Esophagus muscularis mucosa (tissue), 4 donors: ENCODE measurements around the gene GRIK4.

ENCODE experiments used
- EP300 ChIP-seq: sonication (generic); formaldehyde crosslinking; IDR thresholded peaks from one replicate; pipeline ENCODE4 v1.6.1; 2017; ENCODE audit warnings: antibody characterized with exemption
- POLR2A ChIP-seq: fragments of 450-650 bp; IDR thresholded peaks from one replicate; pipeline ENCODE4 v1.6.1; 2017; ENCODE audit warnings: antibody characterized with exemption, moderate library complexity, mild to moderate bottlenecking, low read depth
- POLR2AphosphoS5 ChIP-seq, 2 donors: sonication (generic); formaldehyde crosslinking; IDR thresholded peaks; one replicate each; pipeline ENCODE4 v1.6.1; 2017; ENCODE audit warnings: antibody characterized with exemption in 2 of 2
- TF ChIP-seq, protein P1 (sequence below), 3 experiments: fragments of 200-600 bp in 2 of 3; fragments of 450-650 bp in 1 of 3; sonication (generic) in 2 of 3; IDR thresholded peaks; one replicate each; pipeline ENCODE4 v1.5.1; 2017 to 2019; ENCODE audit warnings: antibody characterized with exemption in 3 of 3, mild to moderate bottlenecking in 2 of 3, moderate library complexity in 1 of 3

DNA sequence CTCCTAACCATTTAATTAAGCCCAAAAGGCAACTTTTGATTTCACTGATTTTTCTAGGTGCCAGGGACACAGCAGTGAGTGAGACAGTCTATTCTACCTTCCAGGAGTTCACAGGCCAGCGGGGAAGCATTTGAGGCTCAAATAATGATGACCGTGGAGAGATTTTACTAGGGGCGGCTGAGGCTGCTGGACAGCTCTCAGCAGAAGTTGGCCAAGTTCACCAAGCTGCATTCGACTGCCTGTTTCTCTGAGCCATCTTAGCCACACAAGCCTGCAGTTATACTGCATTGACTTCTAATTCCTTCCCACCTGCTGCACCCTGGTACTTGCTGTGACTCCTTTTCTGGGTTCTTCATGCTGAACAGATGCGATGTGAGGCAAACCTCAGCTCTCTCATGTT lies 343.4 kb downstream of the GRIK4 start:
- TF ChIP-seq, protein P1, sequence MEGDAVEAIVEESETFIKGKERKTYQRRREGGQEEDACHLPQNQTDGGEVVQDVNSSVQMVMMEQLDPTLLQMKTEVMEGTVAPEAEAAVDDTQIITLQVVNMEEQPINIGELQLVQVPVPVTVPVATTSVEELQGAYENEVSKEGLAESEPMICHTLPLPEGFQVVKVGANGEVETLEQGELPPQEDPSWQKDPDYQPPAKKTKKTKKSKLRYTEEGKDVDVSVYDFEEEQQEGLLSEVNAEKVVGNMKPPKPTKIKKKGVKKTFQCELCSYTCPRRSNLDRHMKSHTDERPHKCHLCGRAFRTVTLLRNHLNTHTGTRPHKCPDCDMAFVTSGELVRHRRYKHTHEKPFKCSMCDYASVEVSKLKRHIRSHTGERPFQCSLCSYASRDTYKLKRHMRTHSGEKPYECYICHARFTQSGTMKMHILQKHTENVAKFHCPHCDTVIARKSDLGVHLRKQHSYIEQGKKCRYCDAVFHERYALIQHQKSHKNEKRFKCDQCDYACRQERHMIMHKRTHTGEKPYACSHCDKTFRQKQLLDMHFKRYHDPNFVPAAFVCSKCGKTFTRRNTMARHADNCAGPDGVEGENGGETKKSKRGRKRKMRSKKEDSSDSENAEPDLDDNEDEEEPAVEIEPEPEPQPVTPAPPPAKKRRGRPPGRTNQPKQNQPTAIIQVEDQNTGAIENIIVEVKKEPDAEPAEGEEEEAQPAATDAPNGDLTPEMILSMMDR (IDR thresholded peaks at IDR 0.05): no peak
- no peak for TF ChIP-seq POLR2A
- TF ChIP-seq EP300: no peak
- no peak for TF ChIP-seq POLR2AphosphoS5 (IDR thresholded peaks at IDR 0.05)
